ENCODE measurements around the gene LRRC28. TPM values are rescaled to one million over a fixed set of nuclear protein-coding genes. Genes with fewer than 3 reads are reported as not detected.

Gene LRRC28
- total RNA-seq, 2 experiments from 2014 or later = 14.0 to 16.1 TPM

DNA sequence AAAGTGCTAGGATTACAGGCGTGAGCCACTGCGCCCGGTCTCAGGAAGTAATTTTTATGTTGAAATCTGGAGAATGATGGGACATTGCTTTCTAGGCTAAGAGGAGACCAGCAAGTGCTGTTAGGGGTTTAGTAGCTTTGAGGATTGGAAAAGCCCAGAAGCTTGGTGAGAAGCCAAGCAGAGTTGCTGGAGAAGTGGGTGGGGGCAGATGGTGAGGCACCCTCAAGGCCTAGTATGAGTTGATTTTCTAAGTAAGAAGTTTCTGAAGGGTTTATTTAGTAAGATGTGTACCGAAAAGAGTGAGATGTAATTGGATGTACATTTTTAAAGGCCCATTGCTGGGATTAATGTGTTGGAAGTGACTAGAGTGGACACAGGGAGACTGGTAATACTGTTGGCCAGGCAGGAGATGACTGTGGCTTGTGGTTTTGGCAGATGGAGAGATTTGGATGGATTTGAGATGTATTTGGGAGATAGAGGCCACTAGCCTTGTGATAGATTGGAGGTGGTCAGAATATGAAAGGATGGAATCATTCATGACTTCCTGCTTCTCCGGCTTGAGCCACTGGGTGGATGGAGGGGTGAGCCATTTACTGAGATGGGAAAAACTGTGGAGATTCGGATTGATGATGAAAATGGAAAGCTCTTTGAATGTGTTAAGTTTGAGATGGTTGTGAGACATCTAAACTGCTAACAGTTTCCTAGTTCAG is 2.3 kb downstream of the LRRC28 start:
- intact Hi-C loops (cut with micrococcal nuclease) = no loop called here
- Mint-ChIP-seq H3K4me1 (ENCODE audit: low read depth) (peaks cover 26% of the 10 kb centered on the region), H3K36me3 (ENCODE audit: low read depth) (peaks cover 15% of the 10 kb centered on the region), H3K27ac (peak overlapping the region; percentile 37), H3K27me3 (no peaks in the 10 kb centered on the region), H3K4me3 (no peak overlapping the region), H3K9me3 (peaks cover 3% of the 10 kb centered on the region)
- POLR2A ChIA-PET = no interaction called here
- CTCF ChIA-PET = interaction anchor here (0.8 to 3.0 kb wide), 6 partner anchors 9 to 451 kb away, joined by 3 to 16 read pairs (median 5); no protein-coding TSS in a partner anchor
- DNase-seq (peak; percentile 31), ATAC-seq (no peak)
- TF ChIP-seq CTCF (IDR thresholded peaks at IDR 0.05) = no peak

- TF ChIP-seq CTCF (IDR thresholded peaks at IDR 0.05) = no peak
- Mint-ChIP-seq H3K36me3 (ENCODE audit: low read depth) (peaks cover 12% of the 10 kb centered on the region), H3K27ac (no peak overlapping the region), H3K27me3 (no peaks in the 10 kb centered on the region), H3K9me3 (no peaks in the 10 kb centered on the region), H3K4me3 (no peak overlapping the region), H3K4me1 (ENCODE audit: low read depth) (peaks cover 17% of the 10 kb centered on the region)
- POLR2A ChIA-PET = no interaction called here
- DNase-seq (no peak), ATAC-seq (no peak)
- CTCF ChIA-PET = interaction anchor here (2.4 kb wide), 1 partner anchor 447 kb away, joined by 7 read pairs; no protein-coding TSS in a partner anchor
- intact Hi-C loops (cut with micrococcal nuclease) = no loop called here
Observed at GRCh38 chr15:99257107-99257750, 5.9 kb downstream of the LRRC28 start.

GRCh38 chr15:99264125-99264524 is 12.8 kb downstream of the LRRC28 start:
- Mint-ChIP-seq H3K36me3 (ENCODE audit: low read depth) (no peaks in the 10 kb centered on the region), H3K27ac (no peak overlapping the region), H3K4me1 (ENCODE audit: low read depth) (no peaks in the 10 kb centered on the region), H3K9me3 (no peaks in the 10 kb centered on the region), H3K27me3 (no peaks in the 10 kb centered on the region), H3K4me3 (no peak overlapping the region)
- TF ChIP-seq CTCF (IDR thresholded peaks at IDR 0.05) = no peak
- DNase-seq = no peak
- POLR2A ChIA-PET = no interaction called here
- peak; percentile 17 for ATAC-seq
- intact Hi-C loops (cut with micrococcal nuclease) = no loop called here
- CTCF ChIA-PET = interaction anchor here (0.8 to 1.3 kb wide), 4 partner anchors 8 to 485 kb away, joined by 3 to 9 read pairs (median 3); no protein-coding TSS in a partner anchor

- DNase-seq (no peak), ATAC-seq (no peak)
- TF ChIP-seq CTCF (IDR thresholded peaks at IDR 0.05) = no peak
- H3K9me3 Mint-ChIP-seq = no peaks in the 10 kb centered on the region
- POLR2A ChIA-PET = no interaction called here
- H3K27ac Mint-ChIP-seq = no peak overlapping the region
- H3K4me3 Mint-ChIP-seq = no peak overlapping the region
- H3K4me1 Mint-ChIP-seq (ENCODE audit: low read depth) = no peaks in the 10 kb centered on the region
- no peaks in the 10 kb centered on the region for H3K36me3 Mint-ChIP-seq (ENCODE audit: low read depth)
- intact Hi-C loops (cut with micrococcal nuclease) = no loop called here
- CTCF ChIA-PET = no interaction called here
- H3K27me3 Mint-ChIP-seq = no peaks in the 10 kb centered on the region
Observed at GRCh38 chr15:99265541-99266070, 14.3 kb downstream of the LRRC28 start.

GRCh38 chr15:99267957-99268356 is 16.7 kb downstream of the LRRC28 start:
- H3K4me1 Mint-ChIP-seq (ENCODE audit: low read depth) = no peaks in the 10 kb centered on the region
- H3K9me3 Mint-ChIP-seq = no peaks in the 10 kb centered on the region
- H3K27ac Mint-ChIP-seq = no peak overlapping the region
- ATAC-seq = no peak
- no peak for TF ChIP-seq CTCF (IDR thresholded peaks at IDR 0.05)
- POLR2A ChIA-PET = interaction anchor here (0.7 to 0.8 kb wide), 2 partner anchors 162 to 844 kb away, joined by 3 read pairs; no protein-coding TSS in a partner anchor
- intact Hi-C loops (cut with micrococcal nuclease) = no loop called here
- no peak overlapping the region for H3K4me3 Mint-ChIP-seq
- H3K36me3 Mint-ChIP-seq (ENCODE audit: low read depth) = no peaks in the 10 kb centered on the region
- DNase-seq = no peak
- no peaks in the 10 kb centered on the region for H3K27me3 Mint-ChIP-seq
- CTCF ChIA-PET = interaction anchor here (1.2 to 8.6 kb wide), 3 partner anchors 13 to 488 kb away, joined by 5 to 102 read pairs (median 5); no protein-coding TSS in a partner anchor

Data from activated CD8-positive, alpha-beta T cell treated with anti-CD3 and anti-CD28 coated beads for 36 hours (primary cell).